ENCODE measurements around the gene ZIC5.

Gene ZIC5

GRCh38 chr13:99929866-99930265 is 41.7 kb downstream of the ZIC5 start:
- no peaks in the 10 kb centered on the region for H3K36me3 Mint-ChIP-seq
- H3K27me3 Mint-ChIP-seq: peaks cover 25% of the 10 kb centered on the region
- no peak overlapping the region for H3K4me3 Mint-ChIP-seq
- no peak overlapping the region for H3K27ac Mint-ChIP-seq
- DNase-seq: no peak
- peaks cover 6% of the 10 kb centered on the region for H3K4me1 Mint-ChIP-seq
- CTCF ChIA-PET: interaction anchor here (1.0 kb wide), 1 partner anchor 14 kb away, joined by 4 read pairs; no protein-coding TSS in a partner anchor
- H3K9me3 Mint-ChIP-seq: no peaks in the 10 kb centered on the region

GRCh38 chr13:99926014-99926731 is 45.4 kb downstream of the ZIC5 start:
- Mint-ChIP-seq H3K36me3 (no peaks in the 10 kb centered on the region), H3K27me3 (peaks cover 35% of the 10 kb centered on the region), H3K4me1 (peaks cover 6% of the 10 kb centered on the region), H3K27ac (no peak overlapping the region), H3K9me3 (no peaks in the 10 kb centered on the region), H3K4me3 (no peak overlapping the region)
- no peak for DNase-seq
- CTCF ChIA-PET: interaction anchor here (0.6 to 0.7 kb wide), 2 partner anchors 293 to 473 kb away, joined by 3 read pairs; no protein-coding TSS in a partner anchor

- CTCF ChIA-PET: no interaction called here
- Mint-ChIP-seq H3K27ac (no peak overlapping the region), H3K36me3 (no peaks in the 10 kb centered on the region), H3K27me3 (peaks cover 40% of the 10 kb centered on the region), H3K4me3 (no peak overlapping the region), H3K4me1 (peaks cover 4% of the 10 kb centered on the region), H3K9me3 (no peaks in the 10 kb centered on the region)
- DNase-seq: no peak
Observed at GRCh38 chr13:99923877-99924582, 47.5 kb downstream of the ZIC5 start.

- Mint-ChIP-seq H3K27me3 (peaks cover 44% of the 10 kb centered on the region), H3K9me3 (no peaks in the 10 kb centered on the region), H3K36me3 (no peaks in the 10 kb centered on the region), H3K4me3 (no peak overlapping the region), H3K27ac (no peak overlapping the region), H3K4me1 (peaks cover 4% of the 10 kb centered on the region)
- DNase-seq: no peak
- CTCF ChIA-PET: no interaction called here
Observed at GRCh38 chr13:99922631-99923404, 48.7 kb downstream of the ZIC5 start.

GRCh38 chr13:99919132-99919531 is 52.4 kb downstream of the ZIC5 start:
- Mint-ChIP-seq H3K27ac (no peak overlapping the region), H3K36me3 (no peaks in the 10 kb centered on the region), H3K4me3 (no peak overlapping the region), H3K27me3 (peaks cover 38% of the 10 kb centered on the region), H3K4me1 (peaks cover 15% of the 10 kb centered on the region), H3K9me3 (no peaks in the 10 kb centered on the region)
- DNase-seq: no peak
- CTCF ChIA-PET: interaction anchor here (1.3 to 1.7 kb wide), 5 partner anchors 11 to 596 kb away, joined by 4 to 10 read pairs (median 5); no protein-coding TSS in a partner anchor

GRCh38 chr13:99916366-99917103 is 55.0 kb downstream of the ZIC5 start:
- Mint-ChIP-seq H3K4me3 (no peak overlapping the region), H3K27ac (no peak overlapping the region), H3K4me1 (peaks cover 32% of the 10 kb centered on the region), H3K36me3 (peaks cover 2% of the 10 kb centered on the region), H3K27me3 (peaks cover 22% of the 10 kb centered on the region), H3K9me3 (no peaks in the 10 kb centered on the region)
- CTCF ChIA-PET: interaction anchor here (0.8 to 5.8 kb wide), 10 partner anchors 9 to 598 kb away, joined by 3 to 25 read pairs (median 6); no protein-coding TSS in a partner anchor
- peak; percentile 36 for DNase-seq

- Mint-ChIP-seq H3K4me3 (no peak overlapping the region), H3K36me3 (peaks cover 5% of the 10 kb centered on the region), H3K27ac (no peak overlapping the region), H3K9me3 (no peaks in the 10 kb centered on the region), H3K27me3 (peaks cover 15% of the 10 kb centered on the region), H3K4me1 (peaks cover 46% of the 10 kb centered on the region)
- DNase-seq: no peak
- CTCF ChIA-PET: interaction anchor here (0.7 to 5.8 kb wide), 7 partner anchors 12 to 628 kb away, joined by 3 to 25 read pairs (median 4); no protein-coding TSS in a partner anchor
Observed at GRCh38 chr13:99913167-99913566, 58.4 kb downstream of the ZIC5 start.

Measured in activated naive CD4-positive, alpha-beta T cell treated with anti-CD3 and anti-CD28 coated beads, Interleukin-2, amount 10 ng/mL, durations not matched to agents 7 days and 5 days (primary cell).